AG04450 (cell line): ENCODE measurements around the gene KCTD16. TPM values are rescaled to one million over a fixed set of nuclear protein-coding genes. Genes with fewer than 3 reads are reported as not detected.

ENCODE experiments used
- CTCF ChIA-PET: fragments of 300-600, 350-600 bp; formaldehyde crosslinking; extraction: SDS; loops from one replicate; lab custom pipeline; 2022; ENCODE audit warnings: antibody characterized with exemption, inconsistent platforms; lab: Charles Lee
- POLR2A ChIA-PET: fragments of 350-600 bp; formaldehyde crosslinking; extraction: SDS; loops from one replicate; lab custom pipeline; 2021; ENCODE audit warnings: antibody characterized with exemption, inconsistent platforms; lab: Yijun Ruan, JAX
- DNase-seq: peaks from one replicate; pipeline ENCODE4 v3.0.0-alpha.2; 2011; ENCODE audit warnings: low read depth, low spot score
- H3K27ac ChIP-seq: one replicate; pipeline ENCODE4 v1.5.1; 2012; ENCODE audit warnings: low read depth, low read length, control low read depth
- H3K27me3 ChIP-seq: one replicate; pipeline ENCODE4 v1.6.0; 2012; ENCODE audit warnings: low read length; ENCODE audit not compliant: control insufficient read depth, insufficient read depth
- H3K4me3 ChIP-seq: 2 replicates; pipeline ENCODE4 v1.5.1; 2011; ENCODE audit warnings: mild to moderate bottlenecking, low read depth, low read length, control low read depth
- H3K9me3 ChIP-seq: 2 replicates; pipeline ENCODE4 v1.5.1; 2012; ENCODE audit warnings: low read length; ENCODE audit not compliant: control insufficient read depth, insufficient read depth
- polyA plus RNA-seq: library from polyadenylated mRNA; depleted of rRNA; stranded (reverse); fragments of >200 nt; gene quantifications from 2 replicates; pipeline ENCODE4 v1.2.3, GENCODE V29; 2011
- TF ChIP-seq, protein P1 (sequence below): IDR thresholded peaks from 2 replicates; pipeline ENCODE4 v1.5.1; 2011; ENCODE audit warnings: low read depth, low read length, control low read depth, inconsistent platforms

KCTD16 gene
- polyA plus RNA-seq, 1 experiment: 0.38 TPM

DNA sequence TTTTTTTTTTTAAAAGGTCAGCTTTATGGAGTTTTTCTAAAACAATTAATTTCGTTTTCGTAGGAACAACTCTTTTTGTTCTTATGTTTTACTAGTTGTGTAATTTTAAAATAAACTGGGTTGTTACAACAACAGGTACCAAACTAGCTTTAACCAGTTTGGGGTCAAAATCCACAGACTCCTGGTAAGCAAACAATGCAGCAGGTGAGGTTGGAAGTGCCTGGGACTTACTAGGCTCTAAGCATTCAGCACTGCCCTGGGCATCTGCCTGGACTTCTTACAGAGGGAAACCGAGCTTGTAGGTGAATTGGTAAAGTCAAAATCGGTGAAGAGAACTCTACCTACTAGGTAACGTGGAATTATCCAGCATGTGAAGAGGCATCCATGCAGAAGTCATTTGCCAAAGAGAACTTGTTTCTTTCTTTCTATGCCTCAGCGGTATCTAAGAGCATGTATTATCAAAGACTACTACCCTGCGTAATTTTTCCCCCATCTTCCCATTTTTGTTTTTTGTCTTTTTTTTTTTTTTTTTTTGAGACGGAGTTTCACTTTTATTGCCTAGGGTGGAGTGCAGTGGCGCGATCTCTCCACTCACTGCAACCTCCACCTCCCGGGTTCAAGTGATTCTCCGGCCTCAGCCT lies 145.4 kb downstream of the KCTD16 start:
- Histone ChIP-seq H3K27me3 (no peaks in the 10 kb centered on the region), H3K27ac (no peak overlapping the region), H3K4me3 (no peak overlapping the region), H3K9me3 (no peaks in the 10 kb centered on the region)
- ChIA-PET POLR2A (no interaction called here), CTCF (no interaction called here)
- TF ChIP-seq, protein P1, sequence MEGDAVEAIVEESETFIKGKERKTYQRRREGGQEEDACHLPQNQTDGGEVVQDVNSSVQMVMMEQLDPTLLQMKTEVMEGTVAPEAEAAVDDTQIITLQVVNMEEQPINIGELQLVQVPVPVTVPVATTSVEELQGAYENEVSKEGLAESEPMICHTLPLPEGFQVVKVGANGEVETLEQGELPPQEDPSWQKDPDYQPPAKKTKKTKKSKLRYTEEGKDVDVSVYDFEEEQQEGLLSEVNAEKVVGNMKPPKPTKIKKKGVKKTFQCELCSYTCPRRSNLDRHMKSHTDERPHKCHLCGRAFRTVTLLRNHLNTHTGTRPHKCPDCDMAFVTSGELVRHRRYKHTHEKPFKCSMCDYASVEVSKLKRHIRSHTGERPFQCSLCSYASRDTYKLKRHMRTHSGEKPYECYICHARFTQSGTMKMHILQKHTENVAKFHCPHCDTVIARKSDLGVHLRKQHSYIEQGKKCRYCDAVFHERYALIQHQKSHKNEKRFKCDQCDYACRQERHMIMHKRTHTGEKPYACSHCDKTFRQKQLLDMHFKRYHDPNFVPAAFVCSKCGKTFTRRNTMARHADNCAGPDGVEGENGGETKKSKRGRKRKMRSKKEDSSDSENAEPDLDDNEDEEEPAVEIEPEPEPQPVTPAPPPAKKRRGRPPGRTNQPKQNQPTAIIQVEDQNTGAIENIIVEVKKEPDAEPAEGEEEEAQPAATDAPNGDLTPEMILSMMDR: no peak
- no peak for DNase-seq

DNA sequence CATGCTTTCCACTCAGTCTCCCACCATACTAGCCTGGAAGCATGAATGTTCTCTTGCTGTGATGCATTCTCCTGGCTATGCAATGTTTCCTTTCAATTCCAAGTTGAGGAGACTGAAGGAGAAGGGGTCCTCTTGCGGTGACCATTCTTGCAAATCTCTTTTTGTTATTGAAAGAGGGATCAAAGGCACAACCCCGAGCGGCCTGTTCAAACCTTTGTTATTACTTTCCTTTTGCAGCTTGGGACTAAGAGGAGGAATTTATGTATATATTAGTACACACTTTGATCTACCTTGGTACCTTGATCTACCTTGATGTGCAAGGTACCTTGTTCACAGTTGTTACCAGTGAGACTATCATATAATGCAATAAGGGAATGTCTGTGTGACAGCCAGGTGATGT lies 147.3 kb downstream of the KCTD16 start:
- H3K4me3 ChIP-seq: no peak overlapping the region
- ChIA-PET CTCF (no interaction called here), POLR2A (no interaction called here)
- H3K27me3 ChIP-seq: no peaks in the 10 kb centered on the region
- DNase-seq: no peak
- TF ChIP-seq, protein P1: no peak
- H3K9me3 ChIP-seq: no peaks in the 10 kb centered on the region
- no peak overlapping the region for H3K27ac ChIP-seq

DNA sequence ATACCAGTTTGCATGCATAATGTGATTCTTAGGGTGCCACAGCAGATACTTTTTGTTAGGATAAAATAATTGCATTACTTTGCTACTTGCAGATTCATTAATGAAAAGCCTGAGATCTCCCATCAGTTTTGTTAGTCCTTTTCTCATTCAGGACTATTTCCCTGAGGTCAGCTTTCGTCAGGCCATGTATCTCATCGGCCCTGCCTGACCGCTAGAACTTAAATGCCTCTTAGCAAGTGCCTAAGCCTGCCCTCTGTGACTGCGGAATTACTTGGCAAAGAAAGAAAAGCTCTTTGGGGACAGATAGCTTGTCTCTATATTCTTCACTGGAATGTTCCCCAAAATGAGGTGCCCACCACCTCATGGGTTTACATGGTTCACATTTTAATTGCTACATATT lies 147.8 kb downstream of the KCTD16 start:
- H3K9me3 ChIP-seq: no peaks in the 10 kb centered on the region
- CTCF ChIA-PET: no interaction called here
- H3K27ac ChIP-seq: no peak overlapping the region
- no peak overlapping the region for H3K4me3 ChIP-seq
- TF ChIP-seq, protein P1: no peak
- no peak for DNase-seq
- POLR2A ChIA-PET: no interaction called here
- H3K27me3 ChIP-seq: no peaks in the 10 kb centered on the region

DNA sequence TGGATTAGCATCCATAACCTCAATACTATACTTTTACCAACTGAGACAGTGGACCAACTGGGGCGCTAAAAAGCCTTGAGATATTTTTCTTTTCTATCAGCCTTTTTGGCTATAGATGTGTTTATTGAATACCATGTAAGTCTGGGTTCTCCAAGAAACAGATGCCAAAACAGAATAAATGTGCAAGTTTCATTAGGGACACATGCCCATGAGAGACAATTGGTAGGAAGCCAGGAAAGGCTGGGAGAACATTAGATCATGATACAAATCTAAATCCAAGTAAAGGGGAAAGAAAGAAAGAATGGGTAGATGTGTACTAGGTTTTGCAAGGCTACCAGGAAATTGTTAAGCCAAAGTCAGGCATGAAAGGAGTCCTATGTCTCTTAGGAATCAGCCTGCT lies 152.5 kb downstream of the KCTD16 start:
- ChIA-PET CTCF (interaction anchor here (2.6 kb wide), 1 partner anchor 9 kb away, joined by 7 read pairs; no protein-coding TSS in a partner anchor), POLR2A (no interaction called here)
- Histone ChIP-seq H3K4me3 (no peak overlapping the region), H3K27ac (no peak overlapping the region), H3K27me3 (no peaks in the 10 kb centered on the region), H3K9me3 (no peaks in the 10 kb centered on the region)
- DNase-seq: no peak
- TF ChIP-seq, protein P1: no peak

DNA sequence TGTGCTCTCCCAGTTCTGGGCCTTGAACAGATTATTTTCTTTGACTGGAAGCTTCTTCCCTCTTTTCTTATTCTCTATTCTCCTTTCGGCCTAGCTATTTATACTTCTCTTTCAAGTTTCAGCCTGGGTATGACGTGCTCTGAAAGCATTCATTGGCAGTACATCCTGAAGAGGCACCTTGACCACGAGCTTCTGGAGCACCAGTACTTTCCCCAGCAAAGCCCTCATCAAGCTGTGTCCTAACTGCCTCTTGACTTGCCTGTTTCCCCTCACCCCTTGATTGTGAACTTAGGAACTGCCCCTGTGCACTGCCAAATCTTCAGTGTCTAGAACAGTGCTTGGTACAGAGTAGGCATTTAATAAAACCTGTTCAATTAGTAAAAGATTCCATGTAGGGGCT lies 154.9 kb downstream of the KCTD16 start:
- ChIA-PET POLR2A (no interaction called here), CTCF (no interaction called here)

More for the DNA sequence above, 154.9 kb downstream of the KCTD16 start:
- no peaks in the 10 kb centered on the region for H3K9me3 ChIP-seq
- H3K4me3 ChIP-seq: no peak overlapping the region
- no peak for DNase-seq
- H3K27me3 ChIP-seq: no peaks in the 10 kb centered on the region
- TF ChIP-seq, protein P1: no peak
- no peak overlapping the region for H3K27ac ChIP-seq
